Type B pancreatic cell (in vitro differentiated cells): ENCODE results near the gene LYRM4. TPM values are rescaled to one million over a fixed set of nuclear protein-coding genes. Genes with fewer than 3 reads are reported as not detected.

Source experiments
- DNase-seq: peaks from one replicate; pipeline ENCODE4 v3.0.0; 2021; ENCODE audit warnings: mixed read lengths; ENCODE audit not compliant: unreplicated experiment; ENCODE audit errors: extremely low spot score
- H3K27ac Mint-ChIP-seq: 2 replicates; pipeline ENCODE4 v1.8.0; 2021; ENCODE audit warnings: mild to moderate bottlenecking, mixed read lengths
- H3K27me3 Mint-ChIP-seq: 2 replicates; pipeline ENCODE4 v1.8.0; 2021; ENCODE audit warnings: mixed read lengths
- H3K36me3 Mint-ChIP-seq: 2 replicates; pipeline ENCODE4 v1.8.0; 2021; ENCODE audit warnings: mixed read lengths
- H3K4me1 Mint-ChIP-seq: one replicate; pipeline ENCODE4 v1.8.0; 2021; ENCODE audit warnings: mixed read lengths; ENCODE audit not compliant: unreplicated experiment
- H3K4me3 Mint-ChIP-seq: 2 replicates; pipeline ENCODE4 v1.8.0; 2021; ENCODE audit warnings: mild to moderate bottlenecking, mixed read lengths
- H3K9me3 Mint-ChIP-seq: 2 replicates; pipeline ENCODE4 v1.8.0; 2021; ENCODE audit warnings: mixed read lengths
- total RNA-seq: library from RNA; stranded (reverse); gene quantifications from 2 replicates; pipeline ENCODE4 v1.2.1, GENCODE V29; 2021; ENCODE audit warnings: low replicate concordance
- TF ChIP-seq, protein P1 (sequence below): fragments of 200-600 bp; sonication (generic); conservative IDR thresholded peaks from 2 replicates; pipeline ENCODE4 v1.5.0; 2021; ENCODE audit warnings: antibody characterized with exemption, mild to moderate bottlenecking

LYRM4 gene
- total RNA-seq, 1 donor from 2014 or later = 39.5 TPM

DNA sequence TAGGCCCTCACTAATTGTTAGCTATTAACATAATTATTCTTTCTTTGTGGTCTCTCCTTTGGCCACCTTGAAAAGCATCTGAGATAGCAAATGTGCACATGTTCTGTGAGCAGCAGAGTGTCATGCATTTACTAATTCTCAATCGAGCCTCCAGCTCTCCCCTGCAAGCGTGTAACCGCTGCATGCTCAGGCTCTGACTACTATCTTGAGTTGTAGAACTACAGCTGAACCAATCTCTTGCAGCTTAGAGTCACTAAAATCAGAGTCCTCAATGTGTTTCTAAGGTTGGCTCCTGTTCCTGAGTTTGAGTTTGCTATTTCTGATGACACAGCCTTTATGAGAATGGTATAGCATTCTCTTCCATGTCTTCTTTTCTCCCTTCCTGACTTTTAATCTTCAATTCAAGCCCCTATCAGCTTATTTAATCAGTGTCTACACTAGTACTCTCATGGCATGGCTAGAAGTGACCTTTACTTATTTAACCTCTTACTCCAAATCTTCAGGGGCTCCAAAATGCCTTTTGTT, 110.1 kb downstream of the LYRM4 start:
- Mint-ChIP-seq H3K4me3 (no peak overlapping the region), H3K9me3 (no peaks in the 10 kb centered on the region), H3K4me1 (peaks cover 13% of the 10 kb centered on the region), H3K27me3 (no peaks in the 10 kb centered on the region), H3K36me3 (no peaks in the 10 kb centered on the region), H3K27ac (no peak overlapping the region)
- TF ChIP-seq, protein P1, sequence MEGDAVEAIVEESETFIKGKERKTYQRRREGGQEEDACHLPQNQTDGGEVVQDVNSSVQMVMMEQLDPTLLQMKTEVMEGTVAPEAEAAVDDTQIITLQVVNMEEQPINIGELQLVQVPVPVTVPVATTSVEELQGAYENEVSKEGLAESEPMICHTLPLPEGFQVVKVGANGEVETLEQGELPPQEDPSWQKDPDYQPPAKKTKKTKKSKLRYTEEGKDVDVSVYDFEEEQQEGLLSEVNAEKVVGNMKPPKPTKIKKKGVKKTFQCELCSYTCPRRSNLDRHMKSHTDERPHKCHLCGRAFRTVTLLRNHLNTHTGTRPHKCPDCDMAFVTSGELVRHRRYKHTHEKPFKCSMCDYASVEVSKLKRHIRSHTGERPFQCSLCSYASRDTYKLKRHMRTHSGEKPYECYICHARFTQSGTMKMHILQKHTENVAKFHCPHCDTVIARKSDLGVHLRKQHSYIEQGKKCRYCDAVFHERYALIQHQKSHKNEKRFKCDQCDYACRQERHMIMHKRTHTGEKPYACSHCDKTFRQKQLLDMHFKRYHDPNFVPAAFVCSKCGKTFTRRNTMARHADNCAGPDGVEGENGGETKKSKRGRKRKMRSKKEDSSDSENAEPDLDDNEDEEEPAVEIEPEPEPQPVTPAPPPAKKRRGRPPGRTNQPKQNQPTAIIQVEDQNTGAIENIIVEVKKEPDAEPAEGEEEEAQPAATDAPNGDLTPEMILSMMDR = no peak
- no peak for DNase-seq

DNA sequence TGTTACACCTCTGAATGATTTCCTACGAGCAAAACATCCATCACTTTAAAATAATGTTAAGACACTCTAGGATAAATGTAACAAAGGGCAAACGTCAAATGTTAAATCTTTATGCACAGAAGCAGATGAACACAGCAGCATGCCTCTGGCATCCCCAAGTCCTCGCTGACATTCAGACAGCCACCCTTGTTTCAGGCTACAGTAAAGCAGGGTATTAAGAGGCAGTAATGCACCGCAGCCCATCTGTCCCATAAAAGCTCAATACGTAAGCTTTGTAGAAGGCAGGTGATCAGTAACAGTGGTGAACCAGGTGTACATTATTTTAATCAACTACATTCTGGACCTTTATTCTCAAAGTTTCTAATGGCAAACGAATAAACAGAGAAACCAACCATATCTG, 110.9 kb downstream of the LYRM4 start:
- Mint-ChIP-seq H3K9me3 (no peaks in the 10 kb centered on the region), H3K27me3 (no peaks in the 10 kb centered on the region), H3K4me1 (peaks cover 18% of the 10 kb centered on the region), H3K4me3 (no peak overlapping the region), H3K27ac (no peak overlapping the region), H3K36me3 (no peaks in the 10 kb centered on the region)
- TF ChIP-seq, protein P1 = no peak
- no peak for DNase-seq

DNA sequence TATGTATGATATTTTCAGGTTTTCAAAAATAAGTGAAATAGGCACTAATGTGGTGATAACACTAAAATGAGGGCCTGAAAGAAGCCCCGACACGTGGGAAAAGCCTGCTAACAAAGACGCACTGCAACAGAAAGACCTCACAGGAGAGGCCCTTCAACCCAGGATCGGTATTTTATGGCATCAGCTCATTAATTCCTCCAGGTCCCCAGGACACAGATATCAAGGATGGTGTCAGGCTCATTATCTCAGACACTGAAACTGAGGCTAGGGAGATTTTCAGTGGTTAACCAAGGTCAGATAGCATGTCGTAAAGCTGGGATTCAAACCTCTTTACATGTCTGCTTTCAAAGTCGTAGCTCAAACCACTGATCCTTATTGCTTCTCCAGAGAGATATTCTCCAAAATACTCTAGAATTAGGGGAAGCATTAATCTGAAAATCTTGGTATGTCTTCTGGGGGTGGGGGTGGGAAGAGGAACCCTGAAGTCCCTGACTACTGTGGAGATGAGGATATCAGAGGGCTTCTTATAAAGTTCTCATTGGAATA, 111.5 kb downstream of the LYRM4 start:
- Mint-ChIP-seq H3K4me1 (peaks cover 18% of the 10 kb centered on the region), H3K4me3 (no peak overlapping the region), H3K36me3 (no peaks in the 10 kb centered on the region), H3K9me3 (no peaks in the 10 kb centered on the region), H3K27me3 (no peaks in the 10 kb centered on the region), H3K27ac (no peak overlapping the region)
- TF ChIP-seq, protein P1 = no peak
- DNase-seq = no peak

DNA sequence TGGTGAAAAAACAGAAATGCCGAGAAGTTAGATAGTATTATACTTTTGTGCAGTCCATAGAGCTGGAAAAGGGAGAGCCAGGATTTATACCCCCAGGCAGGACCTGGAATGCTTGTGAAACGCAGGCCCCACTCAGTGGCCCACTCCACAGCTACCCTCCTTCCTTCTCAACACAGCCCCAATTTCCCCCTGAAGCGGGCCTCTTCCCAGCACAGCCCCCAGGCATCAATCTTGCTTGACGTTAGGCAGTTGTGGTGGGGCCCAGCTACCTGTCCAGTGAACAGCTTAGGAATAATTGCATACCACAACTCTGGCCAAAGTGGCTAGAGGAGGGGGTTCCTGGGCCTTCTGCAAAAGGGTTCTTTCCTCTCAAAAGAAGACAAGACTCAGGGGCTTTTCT, 114.4 kb downstream of the LYRM4 start:
- H3K4me1 Mint-ChIP-seq = peaks cover 21% of the 10 kb centered on the region
- no peak overlapping the region for H3K27ac Mint-ChIP-seq
- no peak for DNase-seq
- H3K36me3 Mint-ChIP-seq = no peaks in the 10 kb centered on the region
- TF ChIP-seq, protein P1 = no peak
- H3K27me3 Mint-ChIP-seq = no peaks in the 10 kb centered on the region
- no peaks in the 10 kb centered on the region for H3K9me3 Mint-ChIP-seq
- no peak overlapping the region for H3K4me3 Mint-ChIP-seq

DNA sequence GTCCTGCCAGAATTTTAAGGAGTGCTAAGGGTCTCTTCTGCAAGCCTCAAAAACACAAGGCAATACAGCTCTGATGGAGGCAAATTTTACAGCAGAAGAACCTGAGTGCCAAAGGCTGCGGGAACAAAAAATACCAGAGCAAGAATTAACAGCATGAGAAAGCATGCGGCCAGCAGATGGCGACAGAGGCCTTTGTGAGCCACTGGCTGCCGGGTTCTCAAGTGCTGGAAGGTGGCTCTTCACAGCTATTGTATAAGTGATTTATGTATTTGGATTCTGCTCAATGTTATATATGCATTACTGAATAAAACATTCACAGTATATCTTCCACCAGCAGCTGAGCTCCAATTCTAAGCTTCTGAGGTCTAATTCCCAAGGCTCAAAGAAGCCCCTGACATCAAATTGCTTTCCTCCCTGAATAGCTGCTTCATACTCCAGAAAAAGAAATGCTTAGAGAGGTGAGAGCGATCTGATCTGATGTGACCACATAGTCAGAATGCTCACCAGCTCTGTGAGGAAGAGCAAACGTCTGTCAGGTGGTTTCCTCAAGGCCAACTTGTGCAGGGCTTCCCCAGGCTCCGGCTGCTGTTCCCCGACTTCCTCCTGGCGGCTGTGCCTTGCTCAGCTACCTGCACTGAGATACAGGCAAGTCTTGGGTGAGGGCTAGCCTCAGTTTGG, 117.0 kb downstream of the LYRM4 start:
- Mint-ChIP-seq H3K36me3 (no peaks in the 10 kb centered on the region), H3K9me3 (no peaks in the 10 kb centered on the region), H3K4me1 (peaks cover 21% of the 10 kb centered on the region), H3K27ac (no peak overlapping the region), H3K4me3 (no peak overlapping the region), H3K27me3 (no peaks in the 10 kb centered on the region)
- TF ChIP-seq, protein P1 = peak; percentile 98
- peak; percentile 84 for DNase-seq
